ENCODE results near the gene STAG1.
"Not testable (repeated sequence)": the region's sequence is repeated elsewhere in the genome, so short reads cannot be mapped to it uniquely, and the experiment has no call there.

The STAG1 gene

DNA sequence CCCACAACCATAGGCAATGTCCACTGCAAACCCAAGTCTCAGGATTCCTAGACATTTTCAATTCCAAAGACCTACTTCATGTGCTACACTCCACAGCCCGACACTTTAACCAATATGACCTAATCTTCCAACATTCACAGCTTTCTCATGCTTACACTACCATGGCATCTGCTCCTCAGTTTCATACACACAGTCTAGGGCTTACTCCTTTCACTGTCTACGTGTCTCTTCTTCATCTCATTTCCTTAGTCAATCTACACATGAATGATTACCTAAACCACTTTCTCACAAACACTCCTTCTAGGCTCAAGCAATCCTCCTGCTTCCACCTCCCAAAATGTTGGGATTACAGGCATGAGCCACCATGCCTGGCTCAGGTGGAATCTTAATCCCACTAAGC, 106.3 kb downstream of the STAG1 start:
- no peak for DNase-seq (ENCODE audit: low read depth)

DNA sequence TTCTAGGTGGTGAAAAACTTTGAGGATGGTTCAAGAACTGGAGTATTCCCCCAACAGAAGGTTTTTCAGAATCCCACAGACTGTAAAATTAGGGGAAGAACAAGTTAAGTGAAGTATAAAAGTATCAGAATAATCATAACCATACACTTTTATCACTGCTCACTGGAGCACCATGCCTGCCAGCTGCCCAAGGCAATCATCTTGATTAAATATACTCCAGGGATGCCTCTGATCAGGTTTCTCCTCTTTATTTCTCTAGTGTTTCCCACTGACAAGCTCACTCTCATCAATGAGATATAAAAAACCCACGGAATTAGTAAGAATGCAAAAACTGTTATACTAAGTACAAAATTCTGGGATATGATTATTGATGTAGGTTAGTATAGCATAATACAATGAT, 108.0 kb downstream of the STAG1 start:
- DNase-seq (ENCODE audit: low read depth): no peak

DNA sequence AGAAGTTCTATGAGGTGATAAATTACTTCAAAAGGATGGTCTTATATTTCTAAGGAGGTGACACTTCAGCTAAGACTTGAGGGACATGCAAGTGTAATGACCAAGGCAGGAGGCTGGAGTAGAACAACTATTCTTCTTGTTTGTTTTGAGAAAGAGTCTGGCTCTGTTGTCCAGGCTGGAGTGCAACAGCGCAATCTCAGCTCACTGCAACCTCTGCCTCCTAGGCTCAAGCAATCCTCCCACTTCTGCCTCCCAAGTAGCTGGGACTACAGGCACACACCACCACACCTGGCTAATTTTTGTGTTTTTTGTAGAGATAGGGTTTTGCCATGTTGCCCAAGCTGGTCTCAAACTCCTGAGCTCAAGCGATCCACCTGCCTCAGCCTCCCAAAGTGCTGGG, 108.8 kb downstream of the STAG1 start:
- not testable (repeated sequence) for DNase-seq (ENCODE audit: low read depth)

DNA sequence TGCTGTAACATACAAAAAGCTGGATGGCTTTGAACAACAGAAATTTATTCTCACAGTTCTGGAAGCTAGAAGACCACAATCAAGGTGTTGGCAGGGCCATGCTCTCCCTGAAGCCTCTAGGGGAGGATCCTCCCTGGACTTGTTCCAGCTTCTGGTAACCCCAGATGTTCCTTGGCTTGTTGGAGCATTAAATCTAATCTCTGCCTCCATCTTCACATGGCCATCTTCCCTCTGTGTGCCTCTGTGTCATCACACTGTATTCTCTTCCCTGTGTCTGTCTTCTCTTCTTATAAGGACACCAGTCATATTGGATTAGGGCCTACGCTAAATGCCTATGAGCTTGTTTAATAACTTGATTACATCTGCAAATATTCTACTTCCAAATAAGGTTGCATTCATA, 109.5 kb downstream of the STAG1 start:
- DNase-seq (ENCODE audit: low read depth): no peak

DNA sequence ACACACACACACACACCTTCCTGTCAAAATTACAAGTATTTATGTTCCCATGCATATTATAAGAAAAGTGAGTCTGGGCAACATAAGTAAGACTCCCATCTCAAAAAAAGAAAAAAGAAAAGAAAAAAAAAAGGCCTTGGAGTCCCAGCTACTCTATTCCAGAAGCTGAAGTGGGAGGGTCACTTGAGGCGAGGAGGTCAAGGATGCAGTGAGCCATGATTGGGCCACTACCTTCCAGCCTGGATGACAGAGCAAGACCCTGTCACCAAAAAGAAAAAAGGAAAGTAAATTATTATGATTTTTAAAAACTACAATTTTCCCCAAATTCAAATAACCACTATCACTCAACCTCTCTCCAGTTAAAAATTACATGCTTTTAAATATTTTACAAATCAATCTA, 113.1 kb downstream of the STAG1 start:
- no peak for DNase-seq (ENCODE audit: low read depth)

DNA sequence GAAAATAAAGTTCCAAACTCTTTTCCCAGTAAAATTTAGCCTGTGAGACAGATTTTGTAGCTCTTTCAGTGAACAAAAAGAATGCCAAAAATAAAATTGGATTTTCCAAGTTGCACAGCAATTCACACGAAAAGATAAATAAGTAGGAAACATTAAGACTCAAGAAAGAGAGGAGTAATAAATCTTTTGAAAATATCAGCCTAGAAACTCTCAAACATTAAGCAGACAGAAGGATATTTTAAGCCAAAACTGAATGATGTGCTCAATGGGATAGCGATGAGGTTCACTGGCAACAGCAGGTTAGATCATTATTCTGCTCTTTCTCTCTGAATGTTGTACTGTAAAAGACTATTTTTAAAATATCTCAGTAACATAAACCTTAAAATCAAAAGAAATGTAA, 115.0 kb downstream of the STAG1 start:
- DNase-seq (ENCODE audit: low read depth): no peak

DNA sequence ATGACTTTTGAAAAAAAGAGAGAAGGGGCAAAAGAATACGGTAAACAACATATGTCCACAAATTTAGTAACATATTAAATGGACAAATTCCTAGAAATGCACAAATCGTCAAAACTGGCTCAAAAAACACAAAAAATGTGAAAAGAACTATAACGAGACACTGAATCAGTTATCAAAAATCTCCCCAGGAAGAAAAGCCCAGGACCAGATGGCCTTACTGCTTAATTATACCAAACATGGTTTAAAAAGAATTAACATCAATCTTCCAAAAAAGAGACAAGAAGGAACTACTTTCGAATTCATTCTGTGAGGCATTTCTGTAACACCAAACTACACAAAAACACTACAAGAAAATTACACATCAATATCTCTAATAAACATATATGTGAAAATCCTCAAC, 117.4 kb downstream of the STAG1 start:
- DNase-seq (ENCODE audit: low read depth): no peak

DNA sequence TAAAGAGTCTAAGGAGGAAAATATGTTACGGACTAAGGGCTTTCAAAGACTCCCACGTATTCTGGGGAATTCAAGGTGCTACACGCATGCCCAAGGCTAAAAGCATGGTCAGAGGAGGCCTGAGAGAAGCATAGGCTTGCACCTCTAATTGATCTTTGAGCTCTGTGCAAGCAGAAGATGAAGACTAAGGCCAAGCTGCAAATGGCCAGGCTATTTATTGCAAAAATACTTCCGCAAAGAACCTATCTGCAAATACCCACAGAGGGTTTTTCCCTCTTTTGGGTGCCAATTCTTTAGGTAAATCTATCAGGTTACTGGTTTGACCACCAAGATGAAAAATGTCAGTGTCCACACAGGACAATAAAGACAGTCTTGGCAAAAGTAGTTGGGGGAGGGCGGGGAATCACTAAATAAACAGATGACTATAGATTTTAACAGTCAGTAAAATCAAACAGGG, 119.5 kb downstream of the STAG1 start:
- no peak for DNase-seq (ENCODE audit: low read depth)

DNA sequence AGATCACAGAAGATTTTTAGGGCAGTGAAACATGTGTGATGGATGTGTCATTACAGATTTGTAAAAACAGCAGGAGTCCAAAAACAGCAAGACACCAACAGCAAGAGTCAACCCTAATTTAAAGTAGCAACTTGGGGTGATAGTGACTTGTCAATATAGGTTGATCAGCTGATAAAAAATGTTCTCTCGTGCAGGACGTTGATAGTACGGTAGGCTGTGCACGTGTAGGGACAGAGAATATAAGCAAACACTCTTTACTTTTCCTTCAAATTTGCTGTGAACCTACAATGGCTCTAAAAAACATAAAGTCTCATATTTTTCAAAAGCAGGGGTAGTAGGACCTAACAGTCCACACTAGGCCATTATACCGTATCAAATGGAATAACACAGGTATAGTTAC, 120.8 kb downstream of the STAG1 start:
- DNase-seq (ENCODE audit: low read depth): no peak

DNA sequence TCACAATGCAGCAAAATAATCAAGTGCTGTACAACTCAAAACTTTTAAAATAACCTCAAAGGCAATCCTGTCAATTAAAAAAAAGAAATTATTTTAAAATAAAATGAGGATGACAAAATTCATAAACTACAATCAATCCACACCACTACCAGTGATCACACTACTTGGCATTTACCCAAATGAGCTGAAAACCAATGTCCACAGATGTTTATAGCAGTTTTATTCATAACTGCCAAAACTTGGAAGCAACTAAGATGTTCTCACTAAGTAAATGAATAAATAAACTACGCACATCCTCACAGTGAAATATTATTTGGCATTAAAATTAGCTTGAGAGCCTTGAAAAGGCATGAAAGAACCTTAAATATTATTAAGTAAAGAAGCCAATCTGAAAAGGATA, 121.3 kb downstream of the STAG1 start:
- DNase-seq (ENCODE audit: low read depth): no peak

DNA sequence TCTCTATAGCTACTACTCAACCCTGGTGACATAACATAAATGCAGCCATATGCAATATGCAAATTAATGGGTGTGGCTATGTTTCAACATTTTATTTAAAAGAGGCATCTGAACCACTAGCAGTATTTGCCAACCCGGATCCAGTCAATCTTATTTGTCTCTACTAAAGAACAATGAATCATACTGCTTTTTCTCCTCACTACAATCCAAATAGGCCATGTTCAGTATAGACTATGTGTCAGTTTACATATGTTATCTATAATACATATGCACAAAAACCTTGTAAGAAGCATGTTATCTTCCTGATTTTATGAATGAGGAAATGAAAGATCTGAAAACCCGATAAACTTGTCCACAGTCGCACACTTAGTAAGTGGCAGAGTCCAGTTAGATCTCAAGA, 125.7 kb downstream of the STAG1 start:
- no peak for DNase-seq (ENCODE audit: low read depth)

DNA sequence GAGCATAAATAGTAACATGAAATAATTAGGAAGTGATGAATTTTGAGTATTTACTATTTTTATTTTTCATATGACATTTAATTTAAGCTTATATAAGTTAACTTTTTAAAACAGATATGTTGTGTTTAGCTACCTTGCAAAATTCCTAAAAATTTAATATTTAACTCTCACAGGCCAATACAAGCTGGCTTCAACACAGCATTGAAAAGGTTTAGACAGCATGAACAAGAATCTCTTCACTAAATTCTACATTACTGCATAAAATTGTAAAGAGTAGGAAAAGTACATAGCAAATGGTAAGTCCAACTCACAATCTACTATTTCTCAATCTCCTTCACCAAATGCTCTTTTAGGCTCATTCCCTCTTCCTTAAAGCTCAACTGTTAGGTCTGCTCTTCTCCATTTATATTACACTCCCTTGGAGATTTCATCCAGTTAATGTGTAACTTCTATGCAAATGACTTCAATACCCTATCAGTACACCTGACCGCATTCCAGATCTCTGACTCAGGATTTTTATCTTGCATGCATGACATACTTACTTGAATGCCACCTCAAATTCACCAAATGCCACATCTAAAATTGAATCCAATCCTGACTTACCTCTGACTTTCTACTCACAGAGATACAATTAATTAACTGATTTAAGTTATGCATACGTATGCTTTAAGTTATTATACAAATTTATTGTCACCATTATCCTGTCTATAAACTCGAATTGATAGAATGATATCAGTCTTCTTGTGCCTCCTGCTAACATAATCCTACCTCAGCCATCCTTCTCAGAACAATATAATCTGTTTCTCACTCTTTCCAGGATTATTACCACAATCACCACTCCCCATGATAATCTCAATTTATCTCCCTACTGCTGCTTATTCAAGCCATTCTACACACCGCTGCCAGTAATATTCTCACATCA, 127.0 kb downstream of the STAG1 start:
- no peak for DNase-seq (ENCODE audit: low read depth)

DNA sequence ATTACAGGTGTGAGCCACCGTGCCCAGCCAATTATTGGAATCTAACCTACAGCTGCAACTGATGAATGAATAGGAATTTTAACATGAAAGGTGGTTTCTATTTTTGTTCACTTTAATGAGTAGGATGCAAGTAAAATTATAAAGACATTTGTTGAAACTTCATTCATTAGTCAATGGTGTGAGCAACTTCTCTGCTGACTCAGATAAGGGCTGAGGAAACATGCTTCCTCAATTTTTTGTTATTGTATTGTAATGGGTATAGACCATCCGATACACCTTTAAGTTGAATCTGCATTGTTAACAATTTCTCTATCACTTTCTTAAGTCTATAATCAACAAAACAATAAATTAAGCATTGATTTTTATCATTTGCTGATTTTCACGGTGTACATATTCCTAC, 127.8 kb downstream of the STAG1 start:
- DNase-seq (ENCODE audit: low read depth): no peak

DNA sequence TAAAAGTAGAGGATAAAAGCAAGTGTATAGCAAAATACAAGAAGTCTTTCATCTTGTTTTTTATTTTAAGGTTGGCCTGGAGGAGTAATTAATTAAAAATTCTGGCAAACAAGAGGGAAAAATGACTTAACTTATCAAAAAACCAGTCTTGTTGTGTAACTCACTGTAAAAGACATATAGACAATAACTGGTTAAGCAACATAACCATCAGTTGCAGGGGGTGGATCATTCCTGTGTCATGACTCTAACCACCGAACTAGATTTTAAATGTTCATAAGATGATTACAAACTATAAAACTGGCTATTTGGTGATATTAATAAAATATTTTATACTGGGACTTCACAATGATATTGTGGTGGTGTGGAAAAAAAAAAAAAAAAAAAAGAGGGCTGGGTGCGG, 130.6 kb downstream of the STAG1 start:
- DNase-seq (ENCODE audit: low read depth): no peak

DNA sequence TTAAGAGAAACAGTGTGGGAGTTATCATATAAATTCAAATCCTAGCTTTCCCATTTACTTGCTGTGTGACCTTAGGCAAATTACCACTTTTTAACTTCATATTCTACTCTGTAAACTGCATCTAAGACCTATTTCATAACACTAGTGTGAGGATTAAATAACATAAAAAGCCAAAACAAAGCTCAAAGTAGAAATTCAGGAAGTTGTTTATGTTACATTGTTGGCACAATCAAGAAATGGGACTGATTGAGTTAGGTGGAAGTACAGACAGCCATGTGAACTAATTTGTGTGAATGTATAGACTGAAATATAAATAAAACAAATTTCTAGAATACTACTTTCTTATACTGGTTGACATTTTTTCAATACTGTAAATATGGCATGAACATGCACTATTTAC, 131.7 kb downstream of the STAG1 start:
- no peak for DNase-seq (ENCODE audit: low read depth)

DNA sequence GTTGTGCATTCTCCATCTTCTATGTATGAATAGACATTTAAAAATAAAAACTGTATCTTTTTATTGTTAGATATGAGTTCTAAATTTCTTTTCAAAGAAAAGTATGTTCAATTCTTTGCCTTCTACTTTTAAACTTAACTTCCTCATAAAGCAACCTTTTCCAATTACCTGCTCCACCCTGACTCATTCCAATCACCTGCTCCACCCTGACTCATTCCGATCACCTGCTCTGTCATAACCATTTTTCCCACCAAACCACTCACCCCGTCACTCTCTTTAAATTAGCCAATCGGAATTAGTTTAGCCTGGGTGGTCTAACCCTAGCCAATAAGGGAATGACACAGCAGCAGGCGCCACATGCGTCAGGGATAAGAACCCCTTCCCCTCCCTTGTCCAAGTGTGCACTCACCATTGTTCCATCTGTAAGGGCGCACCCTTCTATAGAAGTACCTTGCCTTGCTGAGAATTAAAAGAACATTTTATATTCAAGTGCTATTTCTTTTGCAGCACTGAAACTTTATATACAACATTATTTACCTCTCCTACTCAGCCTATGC, 134.1 kb downstream of the STAG1 start:
- DNase-seq (ENCODE audit: low read depth): not testable (repeated sequence)

DNA sequence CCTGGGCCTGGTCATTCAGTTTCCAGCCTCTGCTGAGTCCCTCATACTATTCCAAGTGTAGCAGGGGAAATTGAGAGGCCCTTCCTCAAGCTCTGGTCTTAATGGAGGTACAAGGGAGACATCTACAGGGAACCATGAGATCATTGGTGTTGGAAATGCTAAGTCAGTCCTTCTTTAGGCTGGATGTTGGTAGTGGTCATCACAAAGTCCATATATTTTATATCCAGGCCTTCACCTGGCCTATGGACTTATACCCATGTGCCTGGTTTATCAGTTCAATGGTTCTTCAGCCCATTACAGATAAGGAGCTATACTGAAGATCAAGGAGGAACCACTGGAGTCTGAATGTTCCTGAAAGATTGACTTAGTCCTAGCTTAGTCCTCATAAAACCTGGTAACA, 135.0 kb downstream of the STAG1 start:
- no peak for DNase-seq (ENCODE audit: low read depth)

DNA sequence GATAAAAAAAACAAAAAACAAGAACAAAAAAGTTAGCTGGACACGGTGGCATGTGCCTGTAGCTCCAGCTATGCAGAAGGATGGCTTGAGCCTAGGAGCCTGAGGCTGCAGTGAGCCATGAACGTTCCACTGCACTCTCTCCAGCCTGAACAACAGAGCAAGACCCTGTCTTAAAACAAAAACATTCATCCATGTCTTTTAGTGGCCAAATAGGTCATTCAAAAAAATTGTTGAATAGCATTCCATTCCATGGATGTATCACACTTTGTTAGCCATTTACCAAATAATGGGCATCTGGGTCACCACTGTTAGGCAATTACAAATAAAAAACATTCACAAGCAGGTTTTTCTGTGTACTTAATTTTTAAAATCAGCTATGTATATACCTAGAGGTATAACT, 139.7 kb downstream of the STAG1 start:
- DNase-seq (ENCODE audit: low read depth): peak; percentile 53

DNA sequence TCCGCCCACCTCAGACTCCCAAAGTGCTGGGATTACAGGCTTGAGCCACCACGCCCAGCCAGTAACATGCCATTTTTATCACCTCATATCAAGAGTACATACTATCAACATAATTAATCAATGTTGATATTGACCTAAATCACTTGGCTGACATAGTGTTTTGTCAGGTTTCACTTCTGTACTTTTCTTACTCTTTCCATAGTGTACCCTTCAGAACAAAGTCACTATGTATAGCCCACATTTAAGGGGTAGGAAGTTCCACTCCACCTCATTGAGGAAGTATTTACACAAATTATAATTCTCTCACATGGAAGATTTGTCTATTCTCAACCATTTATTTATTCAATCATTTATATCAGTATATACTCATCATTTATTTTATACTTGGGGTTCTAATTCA, 145.2 kb downstream of the STAG1 start:
- DNase-seq (ENCODE audit: low read depth): no peak

DNA sequence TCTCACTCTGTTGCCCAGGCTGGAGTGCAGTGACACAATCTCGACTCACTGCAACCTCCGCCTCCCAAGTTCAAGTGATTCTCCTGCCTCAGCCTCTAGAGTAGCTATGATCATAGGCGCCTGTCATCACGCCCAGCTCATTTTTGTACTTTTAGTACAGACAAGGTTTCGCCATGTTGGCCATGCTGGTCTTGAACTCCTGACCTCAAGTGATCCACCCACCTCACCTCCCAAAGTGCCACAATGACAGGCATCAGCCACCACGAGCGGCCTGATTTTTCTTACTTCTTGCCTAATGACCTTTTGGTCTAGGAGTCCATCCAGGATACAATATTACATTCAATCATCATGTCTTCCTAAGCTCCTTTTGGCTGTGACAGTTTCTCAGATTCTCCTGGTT, 146.0 kb downstream of the STAG1 start:
- not testable (repeated sequence) for DNase-seq (ENCODE audit: low read depth)

DNA sequence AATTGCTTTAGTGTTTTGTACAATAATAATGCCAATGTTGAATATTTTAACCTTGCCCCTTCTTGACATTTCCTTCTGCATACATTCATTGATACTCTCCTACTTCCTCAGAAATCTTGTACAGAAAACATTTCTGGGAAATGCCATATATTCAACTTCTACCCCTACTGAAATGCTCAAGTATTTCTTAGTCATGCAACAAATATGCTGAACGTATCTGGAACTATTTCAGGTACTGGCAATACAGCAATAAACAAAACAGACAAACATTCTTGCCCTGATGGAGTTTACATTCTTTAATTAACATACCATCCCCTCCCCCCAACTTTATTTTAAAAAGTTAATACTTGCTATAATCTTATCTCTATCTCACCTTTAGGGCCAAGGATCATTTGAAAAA, 147.2 kb downstream of the STAG1 start:
- no peak for DNase-seq (ENCODE audit: low read depth)

DNA sequence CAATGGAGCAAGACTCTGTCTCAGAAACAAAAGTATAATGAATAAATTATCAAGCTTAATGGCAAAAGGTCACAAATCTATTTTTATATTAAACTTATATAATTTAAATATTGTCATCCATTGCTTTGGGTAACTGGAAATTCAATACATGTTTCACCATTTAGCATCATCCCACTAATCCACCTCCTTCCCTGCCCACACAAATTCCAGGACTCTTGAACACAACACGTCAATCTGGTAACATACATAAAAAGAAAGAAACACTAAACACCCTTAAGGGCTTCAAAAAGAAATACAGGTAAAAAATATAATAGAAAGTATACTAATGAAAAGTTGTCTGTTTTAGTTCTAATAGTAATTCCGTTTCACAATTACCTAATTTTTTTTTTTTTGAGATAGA, 149.4 kb downstream of the STAG1 start:
- no peak for DNase-seq (ENCODE audit: low read depth)

DNA sequence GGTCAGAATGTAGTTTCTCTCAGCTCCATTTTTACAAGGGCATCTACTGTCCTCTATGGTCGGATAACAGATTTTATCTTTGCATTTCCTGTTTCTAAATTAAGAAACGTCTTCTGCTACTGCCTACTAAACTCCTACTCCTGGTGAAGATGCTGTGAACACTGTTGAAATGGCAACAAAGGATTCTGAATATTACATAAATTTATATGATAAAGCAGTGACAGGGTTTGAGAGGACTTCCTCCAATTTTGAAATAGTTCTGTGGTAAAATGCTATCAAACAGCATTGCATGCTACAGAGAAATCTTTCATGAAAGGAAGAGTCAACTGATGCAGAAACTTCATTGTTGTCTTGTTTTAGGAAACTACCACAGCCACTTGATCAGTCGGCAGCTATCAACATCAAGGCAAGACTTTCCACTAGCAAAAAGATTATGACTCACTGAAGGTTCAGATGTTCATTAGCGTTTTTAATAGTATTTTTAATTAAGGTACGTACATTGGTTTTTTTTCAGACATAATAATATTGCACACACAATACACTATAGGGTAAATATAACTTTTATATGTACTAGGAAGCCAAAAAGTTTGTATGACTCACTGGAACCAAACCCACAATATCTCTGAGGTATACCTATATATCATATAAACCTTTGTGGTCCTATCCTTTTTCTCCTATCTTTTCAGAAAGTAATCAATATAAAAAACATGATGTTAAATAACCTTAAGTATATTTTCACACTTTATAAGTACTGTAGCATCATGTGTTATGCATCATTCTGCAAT, 156.1 kb downstream of the STAG1 start:
- no peak for DNase-seq (ENCODE audit: low read depth)

Data from GM04503 (cell line).